Measurements from ENCODE around the gene PIAS3. TPM values are rescaled to one million over a fixed set of nuclear protein-coding genes. Genes with fewer than 3 reads are reported as not detected.
"Not testable (repeated sequence)": the region's sequence is repeated elsewhere in the genome, so short reads cannot be mapped to it uniquely, and the experiment has no call there.

The PIAS3 gene
- total RNA-seq, 1 experiment from 2014 or later = 36.6 TPM

GRCh38 chr1:145874646-145875045 is 15.8 kb upstream of the PIAS3 start:
- DNase-seq (ENCODE audit: low read depth) = no peak

- peak; percentile 46 for DNase-seq (ENCODE audit: low read depth)
Measured at GRCh38 chr1:145871994-145872924, 13.4 kb upstream of the PIAS3 start.

DNA sequence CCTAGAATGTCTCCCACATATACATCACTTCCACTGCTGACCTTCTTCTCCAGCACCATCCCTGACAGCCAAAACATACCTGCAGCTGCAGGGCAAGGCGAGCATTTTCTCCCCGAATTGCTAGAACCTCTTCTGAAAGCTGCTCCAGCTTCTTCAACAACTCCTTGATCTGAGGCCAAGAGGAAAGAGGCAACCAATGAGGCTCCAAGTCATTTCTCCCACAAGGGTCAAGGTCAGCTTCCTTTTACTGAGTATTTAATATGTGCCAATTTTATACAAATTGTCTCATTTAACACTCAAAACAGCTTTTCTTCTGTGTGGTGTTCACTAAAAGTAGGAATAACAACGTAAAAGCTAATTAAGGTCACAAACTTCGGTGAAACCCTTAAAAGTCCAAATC is 9.4 kb upstream of the PIAS3 start:
- DNase-seq (ENCODE audit: low read depth) = no peak

- DNase-seq (ENCODE audit: low read depth) = no peak
Measured at GRCh38 chr1:145863282-145864018, 4.6 kb upstream of the PIAS3 start.

GRCh38 chr1:145859491-145860023 is 676 bp upstream of the PIAS3 start:
- peak; percentile 88 for DNase-seq (ENCODE audit: low read depth)

GRCh38 chr1:145858238-145858900 is 512 bp downstream of the PIAS3 start:
- DNase-seq (ENCODE audit: low read depth) = peak; percentile 44

GRCh38 chr1:145857170-145857569 is 1.7 kb downstream of the PIAS3 start:
- no peak for DNase-seq (ENCODE audit: low read depth)

DNA sequence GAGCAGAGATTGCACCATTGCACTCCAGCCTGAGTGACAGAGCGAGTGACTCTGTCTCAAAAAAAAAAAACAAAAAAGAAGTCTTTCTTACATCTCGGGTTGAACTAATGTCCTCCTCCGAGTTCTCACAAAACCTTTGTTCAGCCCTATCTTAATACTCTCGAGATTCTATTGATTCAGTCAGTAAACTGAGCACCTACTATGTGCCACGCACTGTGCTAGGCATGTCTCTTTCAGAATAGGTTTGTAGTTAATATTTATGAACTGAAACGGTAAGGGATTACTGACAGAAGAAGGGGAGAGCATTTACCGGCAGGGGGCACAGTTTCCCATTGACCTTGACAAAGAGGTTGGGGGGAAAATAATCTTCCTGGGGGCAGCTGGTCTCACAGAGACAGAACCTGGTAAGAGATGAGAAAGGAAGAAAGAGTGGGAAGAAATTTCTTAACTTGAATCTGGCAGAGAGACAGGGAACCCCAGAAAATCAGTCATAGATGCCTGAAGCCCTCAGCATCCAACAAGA is 3.4 kb downstream of the PIAS3 start:
- no peak for DNase-seq (ENCODE audit: low read depth)

DNA sequence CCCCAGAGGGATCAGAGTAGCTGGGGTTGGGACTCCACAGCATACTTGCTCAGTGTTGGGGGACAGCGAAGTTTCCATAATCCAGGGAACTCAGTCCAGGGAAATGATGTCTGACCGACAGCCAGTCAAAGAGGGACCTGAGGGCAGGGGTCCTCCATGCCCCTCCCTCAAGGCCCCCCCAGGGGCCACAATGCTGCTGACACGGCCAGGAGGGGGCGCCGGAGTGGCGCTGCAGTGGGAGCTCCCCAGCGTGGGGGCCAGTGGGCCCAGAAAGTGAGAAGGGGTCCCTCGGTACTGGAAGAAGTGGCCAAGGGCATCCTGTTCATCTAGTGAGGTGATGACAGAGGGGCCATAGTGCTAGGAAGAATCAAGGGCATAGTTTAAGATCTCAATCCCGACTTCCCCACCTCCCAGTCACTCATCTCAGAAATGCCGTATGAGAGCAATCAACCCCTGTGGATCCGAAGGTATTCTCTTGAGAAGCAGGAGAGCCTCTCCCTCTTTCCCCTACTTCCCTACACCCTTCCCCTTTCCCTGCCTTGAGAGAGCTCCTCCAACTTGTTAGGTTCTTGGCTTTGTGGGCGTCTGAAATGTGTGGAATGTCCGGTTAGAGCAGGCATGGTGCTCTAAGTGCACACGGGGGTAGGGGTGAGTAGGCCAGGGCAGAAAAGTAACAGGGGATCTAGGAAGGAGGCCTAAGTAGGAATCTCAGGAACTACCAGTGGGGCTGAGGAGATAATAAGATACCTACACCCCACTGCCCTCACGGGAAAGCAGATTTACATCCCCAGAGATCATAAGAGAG is 9.3 kb downstream of the PIAS3 start:
- peak; percentile 91 for DNase-seq (ENCODE audit: low read depth)

- DNase-seq (ENCODE audit: low read depth) = no peak
Measured at GRCh38 chr1:145847827-145848226, 11.1 kb downstream of the PIAS3 start.

DNA sequence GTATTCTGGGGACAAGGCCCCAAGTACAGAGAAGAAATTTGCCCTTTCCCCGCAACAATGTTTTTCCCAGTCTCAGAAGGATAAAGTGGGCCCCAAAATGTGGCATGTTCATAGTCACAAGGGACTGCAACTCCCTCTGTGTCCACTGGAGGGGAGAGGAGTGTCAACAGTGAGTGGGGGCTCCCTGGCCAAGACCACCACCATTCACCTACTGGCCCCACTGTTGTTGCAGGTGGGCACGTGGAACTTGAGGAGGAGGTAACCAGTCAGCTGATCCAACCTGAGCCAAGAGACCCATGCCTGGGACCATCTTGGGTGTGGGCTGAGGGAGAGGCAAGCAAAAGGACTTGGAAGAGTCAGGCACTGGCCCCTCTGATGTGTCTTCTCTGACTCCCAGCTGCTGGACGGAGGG is 12.7 kb downstream of the PIAS3 start:
- peak; percentile 49 for DNase-seq (ENCODE audit: low read depth)

DNA sequence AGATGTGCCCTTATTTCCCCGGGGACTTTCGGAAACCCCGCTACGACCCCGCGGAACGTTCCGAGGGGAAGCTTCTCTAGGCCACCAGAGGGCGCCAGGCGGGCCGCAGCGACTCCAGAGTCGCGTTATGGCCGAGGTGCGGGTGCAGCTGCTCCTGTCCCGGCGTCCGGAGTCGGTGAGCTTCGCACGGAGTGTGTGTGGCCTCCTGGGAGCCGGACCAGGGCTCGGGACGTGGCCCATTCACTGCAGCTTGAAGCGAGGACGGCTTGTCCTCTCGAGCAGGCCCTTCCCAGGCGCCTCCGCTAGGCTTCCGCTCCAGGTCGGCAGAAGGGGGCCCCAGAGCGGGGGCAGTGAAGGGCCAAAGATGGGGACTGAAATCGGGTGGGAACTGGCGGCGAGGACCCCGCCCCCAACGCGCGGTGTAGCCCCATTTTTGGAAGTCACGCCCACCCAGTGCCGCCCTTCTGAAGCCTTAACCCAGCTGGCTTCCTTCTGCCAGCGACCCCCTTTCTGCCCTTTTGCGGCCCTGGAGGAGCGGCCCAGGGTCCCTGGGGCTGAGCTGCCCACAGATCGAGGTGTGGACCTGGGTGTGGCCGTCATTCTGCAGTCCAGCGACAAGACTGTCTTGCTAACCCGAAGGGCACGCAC is 13.2 kb downstream of the PIAS3 start, which contains the start of gene NUDT17:
TSS of gene NUDT17 (plus strand) at position 117 of the 648 bp plus-strand sequence. CDS start at position 128, 11 bp downstream.
- DNase-seq (ENCODE audit: low read depth) = peak; percentile 78

GRCh38 chr1:145845144-145845513 is 13.8 kb downstream of the PIAS3 start:
- DNase-seq (ENCODE audit: low read depth) = no peak

DNA sequence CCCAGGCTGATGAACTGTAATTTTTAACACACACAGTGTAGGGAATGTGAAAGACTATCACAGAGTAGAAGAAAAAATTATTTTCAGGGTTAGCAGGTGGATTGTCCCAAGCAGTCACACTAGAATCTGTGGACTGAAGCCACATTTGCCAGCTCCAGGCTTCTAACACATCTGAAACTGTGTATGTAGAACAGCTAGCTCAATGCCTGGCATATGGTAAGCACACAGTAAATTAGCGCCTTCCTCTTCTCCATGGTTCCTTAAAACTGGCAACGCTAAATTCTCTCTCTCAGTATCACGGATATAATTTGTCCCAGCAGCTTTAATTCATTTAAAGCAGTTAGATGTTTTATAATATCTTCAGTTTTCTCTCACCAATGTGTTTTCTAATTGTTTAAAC is 15.8 kb downstream of the PIAS3 start:
- no peak for DNase-seq (ENCODE audit: low read depth)

DNA sequence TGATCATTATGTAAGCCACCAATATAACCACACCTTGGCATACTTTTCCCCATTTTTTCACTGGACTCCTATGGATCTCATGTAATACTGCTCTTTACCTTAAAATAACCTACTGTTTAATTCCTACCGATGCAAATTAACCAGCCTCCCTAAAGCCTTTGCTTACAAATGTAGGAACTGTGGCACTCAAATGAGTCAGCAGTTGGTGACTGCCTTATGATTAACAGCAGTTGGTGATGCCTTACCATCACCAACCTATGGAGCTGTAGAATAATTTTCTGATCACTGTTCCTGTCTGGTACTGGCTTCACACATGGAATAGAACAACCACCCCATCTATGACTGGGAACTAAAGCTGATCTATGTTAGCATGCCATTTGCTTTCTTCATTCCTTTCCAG is 21.2 kb downstream of the PIAS3 start:
- DNase-seq (ENCODE audit: low read depth) = peak; percentile 12

- DNase-seq (ENCODE audit: low read depth) = not testable (repeated sequence)
Measured at GRCh38 chr1:145830810-145831209, 28.1 kb downstream of the PIAS3 start.

DNA sequence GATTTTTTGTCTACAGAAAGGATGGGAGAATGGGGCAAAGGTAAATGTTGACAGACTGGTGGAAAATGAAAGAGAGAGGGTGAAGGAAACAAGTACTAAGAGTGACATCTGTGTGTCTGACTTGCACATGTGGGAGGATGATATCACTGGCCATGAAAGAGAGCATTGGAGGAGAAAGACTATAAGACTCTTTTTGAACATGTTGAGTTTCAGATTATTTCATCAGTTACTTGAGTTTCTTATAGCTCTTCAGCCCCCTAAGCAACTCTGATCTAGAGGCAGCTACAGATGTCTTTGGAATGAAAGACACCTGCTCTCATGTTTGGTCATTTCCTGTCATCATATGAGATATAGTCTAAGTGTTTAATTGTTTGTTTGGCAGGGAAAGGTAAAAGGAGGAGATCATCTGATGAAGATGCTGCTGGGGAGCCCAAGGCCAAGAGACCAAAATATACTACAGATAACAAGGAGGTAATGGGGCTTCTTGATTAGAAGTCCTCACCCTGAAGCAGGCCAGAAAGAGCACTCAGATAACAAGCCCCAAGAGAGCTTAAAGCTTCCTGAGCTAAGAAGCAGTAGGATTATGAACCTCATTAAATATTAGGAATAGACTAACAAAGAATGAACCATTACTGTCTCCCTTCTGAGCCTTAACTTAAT is 30.4 kb downstream of the PIAS3 start:
- no peak for DNase-seq (ENCODE audit: low read depth)

GRCh38 chr1:145827966-145828365 is 30.9 kb downstream of the PIAS3 start:
- no peak for DNase-seq (ENCODE audit: low read depth)

- no peak for DNase-seq (ENCODE audit: low read depth)
Measured at GRCh38 chr1:145826030-145826429, 32.9 kb downstream of the PIAS3 start.

GRCh38 chr1:145824499-145824842 is 34.4 kb downstream of the PIAS3 start:
- DNase-seq (ENCODE audit: low read depth) = no peak

Measured in M059J (cell line).